Right lobe of liver (tissue), 6 donors: Measurements from ENCODE around the gene S100A16. TPM values are rescaled to one million over a fixed set of nuclear protein-coding genes. Genes with fewer than 3 reads are reported as not detected.

Experiments
- ATAC-seq, 4 donors: fragments of 200-7000 bp; cut with Tn5 transposase; one replicate each; pipeline ENCODE4 v1.9.1; 2020; ENCODE audit warnings: mild to moderate bottlenecking in 4 of 4, moderate library complexity in 4 of 4
- DNase-seq, 3 donors: peaks; one replicate each; pipeline ENCODE4 v3.0.0-alpha.2; 2020
- H3K27ac ChIP-seq, 3 donors: fragments of 200-600 bp; one replicate each; pipeline ENCODE4 v1.8.0; 2022
- H3K27me3 ChIP-seq, 2 donors: fragments of 200-600 bp; one replicate each; pipeline ENCODE4 v1.8.0; 2022
- H3K36me3 ChIP-seq, 4 donors: fragments of 200-600 bp; sonication (generic) in 1 of 4; one replicate each; pipeline versions ENCODE4 v1.5.1 to v1.8.0; 2017 to 2022; ENCODE audit warnings: control low read depth in 1 of 4
- H3K4me1 ChIP-seq, 4 donors: fragments of 200-600 bp; sonication (generic) in 1 of 4; one replicate each; pipeline versions ENCODE4 v1.5.1 to v1.8.0; 2017 to 2022; ENCODE audit warnings: control low read depth in 1 of 4
- H3K4me3 ChIP-seq, 3 donors: fragments of 200-600 bp; one replicate each; pipeline ENCODE4 v1.8.0; 2022
- H3K9me3 ChIP-seq, 4 donors: fragments of 200-600 bp; sonication (generic) in 1 of 4; one replicate each; pipeline versions ENCODE4 v1.5.1 to v1.8.0; 2017 to 2022; ENCODE audit warnings: control low read depth in 1 of 4
- POLR2A ChIP-seq: fragments of 450-650 bp; IDR thresholded peaks from one replicate; pipeline ENCODE4 v1.6.1; 2017; ENCODE audit warnings: antibody characterized with exemption, mild to moderate bottlenecking
- WGBS: methylation state at CpG from one replicate; pipeline ENCODE4 v1.1.6; 2018; ENCODE audit warnings: low coverage, low lambda C conversion rate; ENCODE audit not compliant: insufficient coverage; ENCODE audit errors: missing lambda C conversion rate; 5-methylcytosine and 5-hydroxymethylcytosine counted together
- intact Hi-C, 2 donors: fragments of 100-400 bp; cut with DNase I; formaldehyde crosslinking; loops; one replicate each; pipeline versions ENCODE4 v1.11.2 to v1.14.1; 2022
- total RNA-seq, 6 experiments: library from RNA; depleted of rRNA in 2 of 6; stranded (reverse); fragments of >200 nt in 2 of 6; fragmentation: NEBNext Ultra II Directional in 3 of 6; extraction: Animal tissue kit (Norgen Biotek cat#: 25700) in 3 of 6; gene quantifications; one replicate each; pipeline versions ENCODE4 v1.1.0 to v1.2.4, GENCODE V29; 2016 to 2023
- TF ChIP-seq, protein P1 (sequence below), 4 donors: fragments of 200-600 bp in 3 of 4; fragments of 450-650 bp in 1 of 4; IDR thresholded peaks; one replicate each; pipeline versions ENCODE4 v1.5.1 to v1.8.0; 2016 to 2022; ENCODE audit warnings: antibody characterized with exemption in 4 of 4, mild to moderate bottlenecking in 2 of 4
- donor health status: DM: no; HTN: yes; CAD: no.
- donor health status: DM: no; HTN: no; CAD: no.
- donor health status: DM: no; HTN: no; CAD: no.
- donor health status: DM: no; HTN: yes; CAD: no.
- donor health status: DM: no; HTN: yes; CAD: no.

The S100A16 gene
- total RNA-seq, 6 experiments from 2014 or later = 55.9 to 151 (median 71.8) TPM

- WGBS = 58% methylated on average over 3 of the region's 3 CpGs
- peaks cover 0 to 6% (median 1%) of the 10 kb centered on the region in 4 donors for H3K4me1 ChIP-seq
- TF ChIP-seq POLR2A = no peak
- TF ChIP-seq, protein P1, sequence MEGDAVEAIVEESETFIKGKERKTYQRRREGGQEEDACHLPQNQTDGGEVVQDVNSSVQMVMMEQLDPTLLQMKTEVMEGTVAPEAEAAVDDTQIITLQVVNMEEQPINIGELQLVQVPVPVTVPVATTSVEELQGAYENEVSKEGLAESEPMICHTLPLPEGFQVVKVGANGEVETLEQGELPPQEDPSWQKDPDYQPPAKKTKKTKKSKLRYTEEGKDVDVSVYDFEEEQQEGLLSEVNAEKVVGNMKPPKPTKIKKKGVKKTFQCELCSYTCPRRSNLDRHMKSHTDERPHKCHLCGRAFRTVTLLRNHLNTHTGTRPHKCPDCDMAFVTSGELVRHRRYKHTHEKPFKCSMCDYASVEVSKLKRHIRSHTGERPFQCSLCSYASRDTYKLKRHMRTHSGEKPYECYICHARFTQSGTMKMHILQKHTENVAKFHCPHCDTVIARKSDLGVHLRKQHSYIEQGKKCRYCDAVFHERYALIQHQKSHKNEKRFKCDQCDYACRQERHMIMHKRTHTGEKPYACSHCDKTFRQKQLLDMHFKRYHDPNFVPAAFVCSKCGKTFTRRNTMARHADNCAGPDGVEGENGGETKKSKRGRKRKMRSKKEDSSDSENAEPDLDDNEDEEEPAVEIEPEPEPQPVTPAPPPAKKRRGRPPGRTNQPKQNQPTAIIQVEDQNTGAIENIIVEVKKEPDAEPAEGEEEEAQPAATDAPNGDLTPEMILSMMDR (IDR thresholded peaks at IDR 0.05) = no peak
Observed at GRCh38 chr1:153573351-153573750, 39.6 kb downstream of the S100A16 start.

DNA sequence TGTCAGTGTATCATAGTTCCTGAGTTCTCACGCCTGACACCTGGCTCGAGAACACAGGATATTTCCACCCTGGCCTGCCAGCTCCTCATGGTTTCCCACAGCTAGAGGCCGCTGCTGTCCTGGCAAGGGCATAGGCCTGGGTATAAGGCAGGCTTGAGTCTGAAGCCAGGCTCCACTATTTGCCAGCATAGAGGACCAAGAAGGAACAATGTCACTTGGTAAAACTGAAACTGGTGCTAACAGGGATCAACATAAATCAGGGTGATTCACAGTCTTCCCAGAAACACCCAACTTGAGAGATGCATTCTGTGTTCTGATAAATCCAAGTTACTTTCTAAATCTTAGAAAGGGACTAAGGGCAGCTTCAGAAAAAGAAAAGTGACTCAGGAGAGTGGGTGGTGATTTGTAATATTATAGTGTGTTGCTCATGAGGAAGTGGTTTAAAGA, 40.3 kb downstream of the S100A16 start:
- 0% methylated on average over 3 of the region's 3 CpGs for WGBS
- DNase-seq = peak; percentile 86 to 89 (median 88)

More at GRCh38 chr1:153573351-153573750, 39.6 kb downstream of the S100A16 start:
- Histone ChIP-seq H3K36me3 (no peaks in the 10 kb centered on the region), H3K9me3 (no peaks in the 10 kb centered on the region), H3K4me3 (no peak overlapping the region), H3K27me3 (no peaks in the 10 kb centered on the region), H3K27ac (no peak overlapping the region)
- DNase-seq = no peak
- intact Hi-C loops = loop anchor here in 1 of 2 donors (10.0 kb wide), 1 partner anchor 71 kb away; no protein-coding TSS in a partner anchor
- no peak for ATAC-seq

DNA sequence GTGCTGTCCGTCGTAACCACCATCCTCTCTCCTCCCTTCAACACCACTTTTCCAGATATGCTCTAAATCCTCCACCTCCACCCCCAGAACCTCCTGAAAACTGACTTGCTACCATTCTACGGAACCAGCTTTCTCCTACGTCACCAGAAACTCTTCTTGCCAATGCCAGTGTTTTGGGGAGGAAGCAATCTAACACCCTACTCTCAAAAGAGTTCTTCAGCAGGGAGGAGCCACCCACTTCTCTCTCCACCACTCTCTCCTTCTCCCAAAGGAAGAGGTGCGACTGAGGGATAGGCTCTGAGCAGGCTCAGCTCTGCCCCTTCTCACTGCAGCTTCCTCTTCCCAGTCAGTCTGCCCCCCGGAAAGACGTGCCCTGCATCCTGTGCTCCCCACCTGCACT, 41.2 kb downstream of the S100A16 start:
- Histone ChIP-seq H3K36me3 (no peaks in the 10 kb centered on the region), H3K4me3 (no peak overlapping the region), H3K27ac (no peak overlapping the region), H3K4me1 (peaks cover 0 to 7% (median 1%) of the 10 kb centered on the region in 4 donors), H3K9me3 (no peaks in the 10 kb centered on the region), H3K27me3 (no peaks in the 10 kb centered on the region)
- intact Hi-C loops = loop anchor here in 1 of 2 donors (10.0 kb wide), 1 partner anchor 73 kb away; no protein-coding TSS in a partner anchor
- DNase-seq = no peak
- ATAC-seq = no peak
- TF ChIP-seq POLR2A = no peak
- TF ChIP-seq, protein P1 (IDR thresholded peaks at IDR 0.05) = no peak
- 38% methylated on average over 7 of the region's 7 CpGs for WGBS

More for the DNA sequence above, 40.3 kb downstream of the S100A16 start:
- ATAC-seq = peak; percentile 90 to 98 (median 97)
- Histone ChIP-seq H3K36me3 (no peaks in the 10 kb centered on the region), H3K4me3 (no peak overlapping the region), H3K4me1 (peaks cover 0 to 7% (median 1%) of the 10 kb centered on the region in 4 donors), H3K9me3 (no peaks in the 10 kb centered on the region), H3K27ac (no peak overlapping the region), H3K27me3 (no peaks in the 10 kb centered on the region)
- intact Hi-C loops = loop anchor here in 1 of 2 donors (10.0 kb wide), 1 partner anchor 72 kb away; no protein-coding TSS in a partner anchor
- TF ChIP-seq, protein P1 (IDR thresholded peaks at IDR 0.05) = peak; percentile 89 to 95 (median 92)
- no peak for TF ChIP-seq POLR2A

GRCh38 chr1:153570874-153571273, 42.1 kb downstream of the S100A16 start:
- no peak overlapping the region for H3K27ac ChIP-seq
- peaks cover 0 to 7% (median 1%) of the 10 kb centered on the region in 4 donors for H3K4me1 ChIP-seq
- TF ChIP-seq, protein P1 (IDR thresholded peaks at IDR 0.05) = no peak
- no peak for TF ChIP-seq POLR2A
- no peaks in the 10 kb centered on the region for H3K27me3 ChIP-seq
- DNase-seq (no peak), ATAC-seq (no peak)
- intact Hi-C loops = loop anchor here in 1 of 2 donors (10.0 kb wide), 1 partner anchor 74 kb away; no protein-coding TSS in a partner anchor
- WGBS = 71% methylated on average over 5 of the region's 5 CpGs
- no peak overlapping the region for H3K4me3 ChIP-seq
- no peaks in the 10 kb centered on the region for H3K36me3 ChIP-seq
- no peaks in the 10 kb centered on the region for H3K9me3 ChIP-seq
